HTR-8/SVneo (cell line): ENCODE data around the gene SACM1L.
A peak's percentile ranks its signal among the peaks of the same experiment; 100 is the strongest.

Experiments used
- DNase-seq: peaks from one replicate; pipeline ENCODE4 v3.0.0; 2011; ENCODE audit warnings: low spot score, mixed read lengths; ENCODE audit not compliant: insufficient read length
- FAIRE-seq: peaks from 2 replicates; lab custom pipeline; 2011; peaks lifted over from hg19 to GRCh38; lab: Jason Lieb, UNC

SACM1L gene

GRCh38 chr3:45761831-45762230 lies 72.6 kb downstream of the SACM1L start:
- FAIRE-seq = no peak

GRCh38 chr3:45762647-45763302 lies 73.6 kb downstream of the SACM1L start:
- DNase-seq (no peak), FAIRE-seq (peak; percentile 51)

More at GRCh38 chr3:45761831-45762230, 72.6 kb downstream of the SACM1L start:
- DNase-seq = no peak

- FAIRE-seq (no peak), DNase-seq (no peak)
Measured at GRCh38 chr3:45763303-45763675, 74.1 kb downstream of the SACM1L start.

DNA sequence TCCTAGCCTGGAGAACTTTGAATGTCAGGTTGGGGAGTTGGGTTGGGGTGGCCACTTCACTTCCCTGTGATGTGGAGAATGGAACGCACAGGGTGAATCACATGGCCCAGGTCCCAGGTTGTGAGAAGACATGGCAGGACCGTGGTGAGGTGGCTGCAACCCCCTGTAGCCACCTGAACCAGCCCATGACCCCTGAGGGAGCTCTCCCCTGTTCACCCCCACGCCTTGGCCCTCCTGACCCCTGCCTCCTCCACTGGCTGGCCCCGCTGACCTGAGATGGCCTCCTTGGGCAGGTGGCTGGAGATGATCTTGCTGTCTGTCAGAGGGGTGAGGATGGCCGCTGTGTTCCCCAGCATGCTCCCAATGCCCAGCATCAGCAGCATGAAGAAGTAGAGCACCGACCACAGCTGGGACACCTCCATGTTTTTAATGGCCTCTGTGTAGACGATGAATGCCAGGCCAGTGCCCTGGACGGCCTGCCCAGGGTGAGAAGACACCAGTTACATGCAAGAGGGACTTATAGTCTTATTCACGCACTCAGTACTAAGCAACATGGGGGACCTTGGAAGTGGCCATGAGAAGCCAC lies 76.2 kb downstream of the SACM1L start:
- no peak for DNase-seq
- no peak for FAIRE-seq

GRCh38 chr3:45765958-45766357 lies 76.8 kb downstream of the SACM1L start:
- DNase-seq (no peak), FAIRE-seq (no peak)

GRCh38 chr3:45771166-45771775 lies 82.1 kb downstream of the SACM1L start:
- FAIRE-seq (no peak), DNase-seq (no peak)

DNA sequence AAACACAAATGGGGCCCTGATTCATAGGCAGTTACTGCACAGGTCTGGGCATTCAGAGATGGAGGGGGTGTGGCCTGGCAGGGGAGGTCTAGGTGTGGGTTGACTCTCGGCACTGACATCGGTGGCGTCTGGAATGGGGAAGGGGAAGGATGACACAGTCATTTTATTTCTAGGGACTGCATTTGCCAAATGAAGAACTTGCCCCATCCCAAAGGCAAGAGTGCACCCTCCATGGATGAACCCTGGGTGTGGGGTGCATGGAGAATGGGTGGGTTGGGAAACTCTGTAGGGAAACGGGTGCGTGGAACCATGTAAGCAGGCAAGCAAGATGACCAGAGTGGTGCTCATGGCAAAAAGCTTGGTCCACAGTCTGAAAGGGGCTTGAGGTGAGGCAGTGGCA lies 82.6 kb downstream of the SACM1L start:
- DNase-seq (no peak), FAIRE-seq (no peak)

DNA sequence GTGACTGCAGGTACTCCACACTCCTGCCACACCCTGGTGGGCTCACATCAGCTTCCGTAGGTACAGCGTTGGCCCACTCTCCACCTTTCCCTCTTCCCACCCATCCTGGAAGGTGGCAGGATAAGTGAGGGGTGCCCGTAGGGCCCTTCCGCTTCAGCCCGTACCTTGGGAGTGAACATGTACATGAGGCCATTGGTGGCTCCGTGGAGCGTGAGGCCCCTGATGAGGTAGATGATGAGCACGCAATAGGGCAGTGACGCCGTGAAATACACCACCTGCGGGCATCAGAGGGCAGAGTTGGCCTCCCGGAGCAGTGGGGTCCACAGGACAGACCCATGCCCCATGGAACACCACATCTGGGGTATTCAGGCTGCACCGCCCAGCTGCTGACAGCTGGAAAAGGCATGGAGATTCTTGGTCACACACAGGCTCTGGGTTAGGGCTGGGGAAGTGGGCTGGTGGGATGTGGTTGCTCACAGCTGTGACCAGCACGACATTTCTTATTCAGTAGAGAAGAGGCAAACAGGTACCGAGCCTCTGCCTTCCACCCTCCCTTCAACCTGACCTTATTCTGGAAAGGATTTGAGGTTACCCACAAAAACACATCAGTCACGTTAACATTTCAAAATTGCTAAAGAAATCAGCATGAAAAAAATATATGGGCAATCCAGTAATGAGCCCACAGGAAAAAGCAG lies 83.3 kb downstream of the SACM1L start:
- no peak for DNase-seq
- no peak for FAIRE-seq

DNA sequence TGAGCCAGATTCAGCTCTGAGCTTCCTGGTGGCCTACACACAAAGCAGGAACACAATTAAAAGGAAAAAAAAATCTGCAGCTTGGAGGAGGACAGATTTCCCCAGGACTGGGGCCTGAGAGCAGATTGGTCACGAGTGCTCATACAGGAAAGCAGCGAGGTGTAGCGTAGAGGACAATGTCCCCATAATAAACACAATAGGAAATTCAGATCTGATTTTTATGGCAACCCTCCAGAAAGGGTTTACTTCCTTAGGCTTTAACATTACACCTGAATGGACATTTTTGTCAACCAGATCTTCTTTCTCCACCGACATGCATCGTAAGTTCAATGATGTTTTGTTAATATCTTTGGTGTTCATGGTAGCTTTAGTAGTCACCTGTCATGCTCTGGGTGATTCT lies 83.9 kb downstream of the SACM1L start:
- no peak for FAIRE-seq
- no peak for DNase-seq

DNA sequence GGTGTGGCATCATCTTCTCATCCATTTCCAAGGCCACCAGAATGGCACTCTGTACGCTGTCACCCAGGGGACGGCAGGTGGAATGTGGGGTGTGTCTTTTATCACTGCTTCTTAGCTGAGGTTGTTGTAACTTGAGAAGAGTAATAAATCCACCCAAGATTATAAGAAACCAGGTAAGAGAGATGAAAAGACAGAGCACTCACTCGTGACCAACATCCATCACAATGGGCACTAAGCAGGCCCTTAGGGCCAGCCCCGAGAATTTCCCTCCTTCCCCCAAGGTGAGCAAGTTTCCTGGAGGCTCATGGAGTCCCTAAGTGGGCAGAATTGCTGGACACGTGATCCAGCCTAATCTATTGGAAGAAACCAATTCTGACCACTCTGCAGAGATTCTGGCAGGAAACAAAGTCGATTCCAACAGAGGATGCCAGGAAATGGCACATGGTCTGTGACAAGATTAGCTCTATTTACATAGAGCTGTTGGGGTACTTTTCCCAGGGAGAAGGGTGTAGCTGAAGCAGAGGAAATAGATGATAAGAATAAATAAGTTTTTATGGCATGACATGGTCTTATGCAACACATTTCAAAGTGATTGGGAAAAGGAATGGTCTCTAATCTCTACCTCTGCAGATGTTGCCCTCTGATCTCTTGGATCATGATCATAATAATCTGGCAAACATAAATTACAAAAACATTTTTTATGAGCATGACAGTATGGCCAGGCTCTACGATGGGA lies 84.7 kb downstream of the SACM1L start:
- FAIRE-seq = no peak
- DNase-seq = no peak

GRCh38 chr3:45774581-45775521 lies 85.7 kb downstream of the SACM1L start:
- FAIRE-seq = no peak
- no peak for DNase-seq

DNA sequence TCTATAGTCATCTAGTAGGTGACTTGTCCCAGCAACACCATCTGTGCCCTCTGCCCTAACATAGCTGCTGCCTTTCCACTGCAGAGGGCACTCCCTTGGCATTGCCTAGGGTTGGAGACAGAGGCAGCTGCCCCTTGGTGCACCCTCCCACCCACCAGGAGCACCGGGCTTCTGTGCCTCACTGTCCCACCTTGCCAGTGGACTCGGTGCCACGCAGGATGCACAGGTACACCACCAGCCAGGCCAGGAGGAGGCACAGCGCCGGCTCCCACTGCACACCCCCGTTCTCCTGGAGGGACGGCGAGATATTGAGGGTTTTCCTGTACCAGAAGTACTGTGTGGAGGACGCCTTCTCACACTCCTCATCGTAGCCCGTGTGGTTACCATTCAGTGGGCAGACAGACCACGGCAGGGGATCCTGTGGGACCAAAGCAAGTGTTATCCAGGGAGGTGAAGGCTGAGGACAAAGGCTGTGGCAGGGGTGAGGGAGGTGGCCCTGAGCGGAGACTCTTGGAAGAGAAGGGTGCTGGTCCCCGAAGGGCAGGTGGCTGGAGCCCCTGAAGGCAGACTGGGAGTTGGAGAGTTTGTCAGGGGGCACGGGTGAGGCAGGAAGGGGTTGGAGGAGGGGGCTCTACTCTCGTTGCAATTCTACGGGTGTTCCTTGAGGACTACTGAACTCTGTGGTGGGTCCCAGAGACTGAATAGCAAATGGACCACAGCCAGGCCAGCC lies 86.5 kb downstream of the SACM1L start:
- DNase-seq = no peak

GRCh38 chr3:45776301-45776595 lies 87.1 kb downstream of the SACM1L start:
- no peak for DNase-seq
- FAIRE-seq = no peak

More for the DNA sequence above, 86.5 kb downstream of the SACM1L start:
- no peak for FAIRE-seq

DNA sequence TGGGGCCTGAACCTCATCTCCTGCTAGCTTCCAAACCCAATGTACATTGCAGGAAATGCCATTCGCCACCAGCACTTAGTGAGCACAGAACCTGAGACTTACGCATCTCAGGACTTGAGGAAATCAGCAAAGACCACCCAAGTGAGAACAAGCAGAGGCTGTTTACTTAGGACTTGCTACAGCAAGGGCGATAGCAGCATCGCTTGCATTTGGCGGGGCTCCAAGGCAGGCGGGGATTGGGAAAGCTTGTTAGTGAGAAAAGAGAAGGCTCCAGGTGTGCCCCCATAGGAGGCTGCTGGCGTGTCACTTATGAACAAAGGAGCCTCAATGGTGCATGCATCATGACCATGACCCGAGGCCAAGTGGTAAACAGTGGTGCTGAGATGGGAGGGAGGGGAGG lies 87.4 kb downstream of the SACM1L start:
- no peak for DNase-seq
- no peak for FAIRE-seq

- no peak for FAIRE-seq
- DNase-seq = no peak
Measured at GRCh38 chr3:45777111-45777745, 88.0 kb downstream of the SACM1L start.

- FAIRE-seq (no peak), DNase-seq (no peak)
Measured at GRCh38 chr3:45777746-45778386, 88.7 kb downstream of the SACM1L start.

GRCh38 chr3:45778761-45779201 lies 89.6 kb downstream of the SACM1L start:
- no peak for DNase-seq
- no peak for FAIRE-seq
